Tibial nerve (tissue), 4 donors: ENCODE data around the gene CKS1B. TPM values are rescaled to one million over a fixed set of nuclear protein-coding genes. Genes with fewer than 3 reads are reported as not detected.

Experiments
- DNase-seq, 2 donors: peaks; one replicate each; pipeline ENCODE4 v3.0.0-alpha.2; 2019; ENCODE audit warnings: low spot score in 2 of 2
- H3K27ac ChIP-seq, 4 donors: fragments of 200-600 bp; sonication (generic) in 3 of 4; one replicate each; pipeline ENCODE4 v1.5.1; 2017 to 2019; ENCODE audit warnings: mild to moderate bottlenecking in 1 of 4
- H3K27me3 ChIP-seq, 2 donors: fragments of 200-600 bp; sonication (generic) in 1 of 2; one replicate each; pipeline versions ENCODE4 v1.5.1 to v1.6.0; 2017 to 2019
- H3K36me3 ChIP-seq, 3 donors: fragments of 200-600 bp; sonication (generic); one replicate each; pipeline ENCODE4 v1.5.1; 2018 to 2019
- H3K4me1 ChIP-seq, 4 donors: fragments of 200-600 bp; sonication (generic) in 3 of 4; one replicate each; pipeline ENCODE4 v1.5.1; 2017 to 2019
- H3K4me3 ChIP-seq, 4 donors: fragments of 200-600 bp; sonication (generic) in 3 of 4; one replicate each; pipeline ENCODE4 v1.5.1; 2017 to 2019; ENCODE audit warnings: mild to moderate bottlenecking in 1 of 4, moderate library complexity in 1 of 4
- H3K9me3 ChIP-seq, 4 donors: fragments of 200-600 bp; sonication (generic) in 3 of 4; one replicate each; pipeline ENCODE4 v1.5.1; 2017 to 2019
- EP300 ChIP-seq, 2 donors: sonication (generic); formaldehyde crosslinking; IDR thresholded peaks; one replicate each; pipeline ENCODE4 v1.6.1; 2017; ENCODE audit warnings: antibody characterized with exemption in 2 of 2, mild to moderate bottlenecking in 1 of 2
- POLR2A ChIP-seq, 2 donors: fragments of 450-650 bp; IDR thresholded peaks; one replicate each; pipeline ENCODE4 v1.6.1; 2017; ENCODE audit warnings: antibody characterized with exemption in 2 of 2, mild to moderate bottlenecking in 2 of 2, moderate library complexity in 2 of 2
- WGBS, 2 donors: methylation state at CpG; one replicate each; pipeline ENCODE4 v1.1.5; 2018; 5-methylcytosine and 5-hydroxymethylcytosine counted together
- total RNA-seq, 4 donors: library from RNA; depleted of rRNA; stranded (reverse); fragments of >200 nt; gene quantifications; one replicate each; pipeline ENCODE4 v1.1.0, GENCODE V29; 2016
- TF ChIP-seq, protein P1 (sequence below), 5 experiments: fragments of 200-600 bp in 3 of 5; fragments of 450-650 bp in 2 of 5; sonication (generic) in 3 of 5; IDR thresholded peaks; one replicate each; pipeline ENCODE4 v1.5.1; 2016 to 2019; ENCODE audit warnings: antibody characterized with exemption in 5 of 5, mild to moderate bottlenecking in 3 of 5, moderate library complexity in 2 of 5

Gene CKS1B
- total RNA-seq, 4 donors from 2014 or later: 35.2 to 40.5 (median 37.3) TPM

DNA sequence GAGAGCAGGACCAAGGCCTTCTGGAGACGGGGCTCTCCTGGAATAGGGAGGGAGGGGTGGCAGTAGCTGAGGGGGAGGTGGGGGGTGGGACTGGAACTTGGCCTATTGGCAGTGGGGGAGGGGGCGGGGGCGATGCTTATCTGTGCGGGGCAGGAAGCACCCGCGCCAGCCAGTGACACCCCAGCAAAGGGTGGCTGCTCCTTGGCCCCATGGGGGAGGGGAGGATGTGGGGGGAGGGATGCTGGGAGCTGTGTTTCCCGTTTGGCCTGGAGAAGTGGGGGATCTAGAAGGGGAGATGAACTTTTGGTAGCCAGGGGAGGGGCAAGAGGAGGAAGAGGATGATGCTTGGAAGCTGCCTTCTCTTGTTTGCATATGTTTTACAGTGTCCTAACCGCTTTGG, 39.2 kb downstream of the CKS1B start:
- Histone ChIP-seq H3K27ac (peak overlapping the region; percentile 74 to 99 (median 94)), H3K4me1 (peaks cover 0 to 82% (median 67%) of the 10 kb centered on the region in 4 donors)

DNA sequence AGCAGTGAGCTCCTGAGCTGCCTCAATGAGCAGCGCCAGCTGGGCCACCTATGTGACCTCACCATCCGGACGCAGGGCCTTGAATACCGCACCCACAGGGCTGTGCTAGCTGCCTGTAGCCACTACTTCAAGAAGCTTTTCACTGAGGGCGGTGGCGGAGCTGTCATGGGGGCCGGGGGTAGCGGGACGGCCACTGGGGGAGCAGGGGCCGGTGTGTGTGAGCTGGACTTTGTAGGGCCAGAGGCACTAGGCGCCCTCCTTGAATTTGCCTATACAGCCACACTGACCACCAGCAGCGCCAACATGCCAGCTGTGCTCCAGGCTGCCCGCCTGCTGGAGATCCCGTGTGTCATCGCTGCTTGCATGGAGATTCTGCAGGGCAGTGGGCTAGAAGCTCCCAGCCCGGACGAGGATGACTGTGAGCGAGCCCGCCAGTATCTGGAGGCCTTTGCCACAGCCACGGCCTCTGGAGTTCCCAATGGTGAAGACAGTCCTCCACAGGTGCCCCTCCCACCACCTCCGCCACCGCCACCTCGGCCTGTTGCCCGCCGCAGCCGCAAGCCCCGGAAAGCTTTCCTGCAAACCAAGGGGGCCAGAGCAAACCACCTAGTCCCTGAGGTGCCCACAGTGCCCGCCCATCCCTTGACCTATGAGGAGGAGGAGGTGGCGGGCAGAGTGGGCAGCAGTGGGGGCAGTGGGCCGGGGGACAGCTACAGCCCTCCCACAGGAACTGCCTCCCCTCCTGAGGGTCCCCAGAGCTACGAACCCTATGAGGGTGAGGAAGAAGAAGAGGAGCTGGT, 40.4 kb downstream of the CKS1B start:
- H3K36me3 ChIP-seq: peaks cover 0 to 24% (median 0%) of the 10 kb centered on the region in 3 donors
- H3K4me1 ChIP-seq: peaks cover 0 to 82% (median 62%) of the 10 kb centered on the region in 4 donors
- 83 to 88% methylated on average over 17 to 26 of the region's 31 CpGs for WGBS, 2 donors
- DNase-seq: no peak
- H3K27me3 ChIP-seq: no peaks in the 10 kb centered on the region
- peak overlapping the region in 2 of 4 donors; percentile 88 to 99 for H3K27ac ChIP-seq
- no peak for TF ChIP-seq POLR2A (IDR thresholded peaks at IDR 0.05)
- H3K4me3 ChIP-seq: no peak overlapping the region
- no peaks in the 10 kb centered on the region for H3K9me3 ChIP-seq

More for the DNA sequence above, 39.2 kb downstream of the CKS1B start:
- TF ChIP-seq, protein P1, sequence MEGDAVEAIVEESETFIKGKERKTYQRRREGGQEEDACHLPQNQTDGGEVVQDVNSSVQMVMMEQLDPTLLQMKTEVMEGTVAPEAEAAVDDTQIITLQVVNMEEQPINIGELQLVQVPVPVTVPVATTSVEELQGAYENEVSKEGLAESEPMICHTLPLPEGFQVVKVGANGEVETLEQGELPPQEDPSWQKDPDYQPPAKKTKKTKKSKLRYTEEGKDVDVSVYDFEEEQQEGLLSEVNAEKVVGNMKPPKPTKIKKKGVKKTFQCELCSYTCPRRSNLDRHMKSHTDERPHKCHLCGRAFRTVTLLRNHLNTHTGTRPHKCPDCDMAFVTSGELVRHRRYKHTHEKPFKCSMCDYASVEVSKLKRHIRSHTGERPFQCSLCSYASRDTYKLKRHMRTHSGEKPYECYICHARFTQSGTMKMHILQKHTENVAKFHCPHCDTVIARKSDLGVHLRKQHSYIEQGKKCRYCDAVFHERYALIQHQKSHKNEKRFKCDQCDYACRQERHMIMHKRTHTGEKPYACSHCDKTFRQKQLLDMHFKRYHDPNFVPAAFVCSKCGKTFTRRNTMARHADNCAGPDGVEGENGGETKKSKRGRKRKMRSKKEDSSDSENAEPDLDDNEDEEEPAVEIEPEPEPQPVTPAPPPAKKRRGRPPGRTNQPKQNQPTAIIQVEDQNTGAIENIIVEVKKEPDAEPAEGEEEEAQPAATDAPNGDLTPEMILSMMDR (IDR thresholded peaks at IDR 0.05): no peak
- no peak for TF ChIP-seq EP300 (IDR thresholded peaks at IDR 0.05)
- no peak for TF ChIP-seq POLR2A (IDR thresholded peaks at IDR 0.05)
- no peak for DNase-seq
- Histone ChIP-seq H3K9me3 (no peaks in the 10 kb centered on the region), H3K27me3 (no peaks in the 10 kb centered on the region), H3K4me3 (no peak overlapping the region), H3K36me3 (peaks cover 0 to 24% (median 0%) of the 10 kb centered on the region in 3 donors)
- 36 to 51% methylated on average over 8 of the region's 8 CpGs for WGBS, 2 donors

DNA sequence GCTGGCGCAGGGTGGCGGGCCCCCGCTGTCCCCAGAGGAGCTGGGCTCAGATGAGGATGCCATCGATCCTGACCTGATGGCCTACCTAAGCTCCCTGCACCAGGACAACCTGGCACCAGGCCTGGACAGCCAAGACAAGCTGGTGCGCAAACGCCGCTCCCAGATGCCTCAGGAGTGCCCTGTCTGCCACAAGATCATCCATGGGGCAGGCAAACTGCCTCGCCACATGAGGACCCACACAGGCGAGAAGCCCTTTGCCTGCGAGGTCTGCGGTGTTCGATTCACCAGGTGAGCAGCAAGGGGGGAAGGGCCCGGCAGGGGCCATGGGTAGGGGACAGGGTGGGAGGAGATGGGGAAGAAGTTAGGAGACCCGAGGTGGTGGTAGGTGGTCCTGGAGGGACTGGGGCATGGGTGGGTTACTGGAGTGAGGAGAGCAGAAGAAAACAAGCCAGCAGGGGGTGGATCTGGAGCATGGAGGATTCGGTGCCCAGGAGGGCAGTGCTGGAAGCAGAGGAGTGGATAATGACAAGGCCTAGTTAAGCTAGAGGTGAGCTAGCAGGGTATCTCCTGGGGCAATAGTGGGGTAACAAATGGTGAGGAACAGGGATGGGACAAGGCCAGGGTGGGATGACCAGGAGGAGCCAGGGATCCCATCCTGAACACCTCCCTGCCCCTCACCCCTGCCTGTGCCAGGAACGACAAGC, 41.2 kb downstream of the CKS1B start:
- Histone ChIP-seq H3K4me3 (no peak overlapping the region), H3K27ac (peak overlapping the region; percentile 86 to 99 (median 97)), H3K27me3 (no peaks in the 10 kb centered on the region), H3K36me3 (peaks cover 0 to 24% (median 0%) of the 10 kb centered on the region in 3 donors), H3K4me1 (peaks cover 0 to 77% (median 55%) of the 10 kb centered on the region in 4 donors), H3K9me3 (no peaks in the 10 kb centered on the region)
- WGBS, 2 donors: 82 to 89% methylated on average over 16 of the region's 16 CpGs
- DNase-seq: no peak
- TF ChIP-seq, protein P1 (IDR thresholded peaks at IDR 0.05): no peak
- no peak for TF ChIP-seq EP300 (IDR thresholded peaks at IDR 0.05)
- no peak for TF ChIP-seq POLR2A (IDR thresholded peaks at IDR 0.05)

- whole genome bisulfite sequencing, 2 donors: 87 to 88% methylated on average over 25 to 26 of the region's 26 CpGs
- TF ChIP-seq POLR2A (IDR thresholded peaks at IDR 0.05) (no peak), EP300 (IDR thresholded peaks at IDR 0.05) (no peak)
- TF ChIP-seq, protein P1 (IDR thresholded peaks at IDR 0.05): no peak
- no peak for DNase-seq
- peak overlapping the region; percentile 86 to 99 (median 97) for H3K27ac ChIP-seq
- H3K9me3 ChIP-seq: no peaks in the 10 kb centered on the region
- H3K27me3 ChIP-seq: no peaks in the 10 kb centered on the region
- H3K36me3 ChIP-seq: peaks cover 0 to 24% (median 0%) of the 10 kb centered on the region in 3 donors
- no peak overlapping the region for H3K4me3 ChIP-seq
- peaks cover 0 to 71% (median 49%) of the 10 kb centered on the region in 4 donors for H3K4me1 ChIP-seq
These were observed 41.9 kb downstream of the CKS1B start for GRCh38 chr1:155016231-155016831.

DNA sequence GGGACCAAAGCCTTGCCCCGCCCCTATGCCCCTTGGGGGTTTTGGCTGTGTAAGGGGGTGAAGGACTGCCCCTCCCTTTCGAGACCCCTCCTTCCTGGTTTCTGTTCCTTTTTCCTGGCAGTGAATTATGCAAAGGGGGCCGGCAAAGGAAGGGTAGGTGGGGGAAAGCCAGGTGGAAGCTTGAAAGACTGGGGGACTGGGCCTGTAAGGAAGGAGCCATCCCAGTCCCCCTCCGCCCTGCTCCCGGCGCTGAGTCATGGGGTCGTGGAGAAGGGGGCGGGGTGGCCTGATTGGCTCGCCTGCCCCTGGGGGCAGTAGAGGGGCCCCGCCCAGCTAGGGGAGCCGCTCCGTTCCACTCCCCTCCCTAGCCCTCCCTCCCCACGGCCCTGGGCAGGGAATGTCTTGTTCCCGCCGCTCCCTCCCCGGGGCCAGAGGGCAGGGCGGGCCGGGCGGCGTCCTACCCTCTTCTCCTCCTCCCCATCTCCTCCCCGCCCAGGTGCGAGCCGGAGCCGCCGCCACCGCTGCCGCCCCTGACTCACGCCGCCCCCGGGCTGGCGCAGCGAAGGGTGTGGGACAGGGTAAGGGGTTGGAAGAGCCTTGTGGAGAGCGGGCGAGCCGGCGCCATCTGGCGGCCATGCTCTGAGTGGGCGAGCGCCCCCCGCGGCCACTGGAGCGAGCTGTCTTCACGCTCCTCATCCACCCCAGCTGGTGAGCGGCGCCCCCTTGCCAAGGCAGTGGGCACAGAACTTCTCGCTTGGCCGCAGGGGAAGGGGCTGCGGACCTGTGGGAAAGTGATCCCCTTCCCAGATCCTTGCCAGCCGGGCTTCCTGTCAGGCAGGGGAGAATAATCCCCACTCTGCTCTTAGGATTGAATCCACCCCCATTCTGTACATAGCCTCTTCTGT, 42.8 kb downstream of the CKS1B start:
- Histone ChIP-seq H3K27me3 (no peaks in the 10 kb centered on the region), H3K36me3 (peaks cover 0 to 24% (median 0%) of the 10 kb centered on the region in 3 donors), H3K27ac (peak overlapping the region; percentile 86 to 99 (median 97)), H3K4me1 (peaks cover 0 to 64% (median 39%) of the 10 kb centered on the region in 4 donors), H3K9me3 (no peaks in the 10 kb centered on the region), H3K4me3 (peak overlapping the region; percentile 34 to 56 (median 38))
- 2 to 3% methylated on average over 22 to 33 of the region's 49 CpGs for WGBS, 2 donors
- DNase-seq: peak; percentile 78 to 88
- TF ChIP-seq EP300 (IDR thresholded peaks at IDR 0.05) (peak; percentile 95 to 98), POLR2A (IDR thresholded peaks at IDR 0.05) (peak; percentile 36 to 63)
- TF ChIP-seq, protein P1 (IDR thresholded peaks at IDR 0.05): peak; percentile 96 to 100 (median 99)
